Measurements from ENCODE around the gene OR52I1. TPM values are rescaled to one million over a fixed set of nuclear protein-coding genes. Genes with fewer than 3 reads are reported as not detected.
A peak's percentile ranks its signal among the peaks of the same experiment; 100 is the strongest.

The OR52I1 gene, protein sequence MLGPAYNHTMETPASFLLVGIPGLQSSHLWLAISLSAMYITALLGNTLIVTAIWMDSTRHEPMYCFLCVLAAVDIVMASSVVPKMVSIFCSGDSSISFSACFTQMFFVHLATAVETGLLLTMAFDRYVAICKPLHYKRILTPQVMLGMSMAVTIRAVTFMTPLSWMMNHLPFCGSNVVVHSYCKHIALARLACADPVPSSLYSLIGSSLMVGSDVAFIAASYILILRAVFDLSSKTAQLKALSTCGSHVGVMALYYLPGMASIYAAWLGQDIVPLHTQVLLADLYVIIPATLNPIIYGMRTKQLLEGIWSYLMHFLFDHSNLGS
- total RNA-seq (not detected), polyA plus RNA-seq (ENCODE audit: insufficient read depth, low read depth, low replicate concordance) (not detected)
- long read RNA-seq, donor 1 = 0 reads
- long read RNA-seq, donor 2 = 0 reads
- long read RNA-seq, donor 3 = 0 reads
- long read RNA-seq, donor 4 = 0 reads
- long read RNA-seq, donor 5 = 0 reads
- long read RNA-seq, donor 6 = 0 reads
- long read RNA-seq, donor 7 = 0 reads
- long read RNA-seq, donor 8 = 0 reads
- long read RNA-seq, donor 9, partial matches to known transcripts = 0 of 2 reads
- long read RNA-seq, donor 9, other reads (novel, unspliced or antisense) = 0 of 2 reads
- long read RNA-seq, donor 10 = 0 reads

DNA sequence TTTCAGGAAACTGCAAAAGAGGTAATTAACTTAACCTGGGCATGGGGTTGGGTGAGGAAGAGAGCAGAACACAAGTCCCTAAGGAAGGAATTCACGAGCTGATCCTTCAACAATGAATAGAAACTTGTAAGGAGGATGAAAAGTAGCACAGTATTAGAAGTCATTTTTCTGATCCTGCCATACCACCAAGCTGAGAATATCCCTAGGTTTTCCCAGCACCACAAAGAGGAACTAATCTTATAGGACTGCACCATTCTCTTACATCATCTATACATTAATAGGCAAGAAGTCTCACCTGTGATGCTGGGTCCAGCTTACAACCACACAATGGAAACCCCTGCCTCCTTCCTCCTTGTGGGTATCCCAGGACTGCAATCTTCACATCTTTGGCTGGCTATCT, at the start of gene OR52I1:
Gene OR52I1, plus strand, starts transcription at position 301 of the 400 bp plus-strand sequence. Its CDS starts 0 bp downstream, at position 301.
- Histone ChIP-seq H3K27ac (ENCODE audit: low read depth in 2 of 2, low read length in 2 of 2) (no peak within 1 kb of the TSS), H3K27me3 (ENCODE audit: control insufficient read depth, insufficient read depth, low read length) (no peaks in the 10 kb centered on the region), H3K36me3 (ENCODE audit: control insufficient read depth in 2 of 3, insufficient read depth in 3 of 3, low read length in 3 of 3) (peaks cover 0 to 4% (median 1%) of the 10 kb centered on the region in 3 donors), H3K9ac (ENCODE audit: low read length in 3 of 3) (no peak within 1 kb of the TSS), H3K4me1 (ENCODE audit: control insufficient read depth in 2 of 3, insufficient read depth in 2 of 3, low read depth in 1 of 3, low read length in 3 of 3) (no peaks in the 10 kb centered on the region), H3K9me3 (ENCODE audit: control insufficient read depth in 2 of 3, insufficient read depth in 1 of 3, low read length in 3 of 3) (no peaks in the 10 kb centered on the region), H3K4me3 (ENCODE audit: low read length in 3 of 3) (no peak within 1 kb of the TSS)
- TF ChIP-seq, protein P1, sequence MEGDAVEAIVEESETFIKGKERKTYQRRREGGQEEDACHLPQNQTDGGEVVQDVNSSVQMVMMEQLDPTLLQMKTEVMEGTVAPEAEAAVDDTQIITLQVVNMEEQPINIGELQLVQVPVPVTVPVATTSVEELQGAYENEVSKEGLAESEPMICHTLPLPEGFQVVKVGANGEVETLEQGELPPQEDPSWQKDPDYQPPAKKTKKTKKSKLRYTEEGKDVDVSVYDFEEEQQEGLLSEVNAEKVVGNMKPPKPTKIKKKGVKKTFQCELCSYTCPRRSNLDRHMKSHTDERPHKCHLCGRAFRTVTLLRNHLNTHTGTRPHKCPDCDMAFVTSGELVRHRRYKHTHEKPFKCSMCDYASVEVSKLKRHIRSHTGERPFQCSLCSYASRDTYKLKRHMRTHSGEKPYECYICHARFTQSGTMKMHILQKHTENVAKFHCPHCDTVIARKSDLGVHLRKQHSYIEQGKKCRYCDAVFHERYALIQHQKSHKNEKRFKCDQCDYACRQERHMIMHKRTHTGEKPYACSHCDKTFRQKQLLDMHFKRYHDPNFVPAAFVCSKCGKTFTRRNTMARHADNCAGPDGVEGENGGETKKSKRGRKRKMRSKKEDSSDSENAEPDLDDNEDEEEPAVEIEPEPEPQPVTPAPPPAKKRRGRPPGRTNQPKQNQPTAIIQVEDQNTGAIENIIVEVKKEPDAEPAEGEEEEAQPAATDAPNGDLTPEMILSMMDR (IDR thresholded peaks at IDR 0.05; ENCODE audit: borderline replicate concordance, extremely low read depth, insufficient read depth) = no peak
- intact Hi-C loops (cut with DNase I) = no loop called here
- DNase-seq (no peak), FAIRE-seq (no peak)

DNA sequence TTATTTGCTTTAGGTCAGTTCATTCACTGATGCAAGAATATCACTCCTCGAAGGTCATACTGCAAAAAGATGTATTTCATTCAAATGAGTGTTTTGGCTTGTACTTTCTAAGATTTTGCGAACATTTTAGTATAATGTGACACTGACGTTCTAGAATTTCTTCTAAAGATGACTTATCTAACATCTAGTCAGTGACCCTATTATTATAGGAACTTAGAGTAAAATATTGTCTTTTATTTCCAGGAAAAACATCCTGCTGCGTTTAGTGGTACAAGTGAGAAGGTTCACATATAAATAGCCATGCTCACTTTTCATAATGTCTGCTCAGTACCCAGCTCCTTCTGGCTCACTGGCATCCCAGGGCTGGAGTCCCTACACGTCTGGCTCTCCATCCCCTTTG, 48.9 kb upstream of the OR52I1 start, which contains the start of gene OR52M1:
Gene OR52M1, plus strand, starts transcription at position 301 of the 400 bp plus-strand sequence. Its CDS starts 0 bp downstream, at position 301.
- H3K4me1 ChIP-seq (ENCODE audit: control insufficient read depth in 2 of 3, insufficient read depth in 2 of 3, low read depth in 1 of 3, low read length in 3 of 3) = no peaks in the 10 kb centered on the region
- no peaks in the 10 kb centered on the region for H3K9me3 ChIP-seq (ENCODE audit: control insufficient read depth in 2 of 3, insufficient read depth in 1 of 3, low read length in 3 of 3)
- no peak within 1 kb of the TSS for H3K27ac ChIP-seq (ENCODE audit: low read depth in 2 of 2, low read length in 2 of 2)
- no peak within 1 kb of the TSS for H3K4me3 ChIP-seq (ENCODE audit: low read length in 3 of 3)
- H3K9ac ChIP-seq (ENCODE audit: low read length in 3 of 3) = no peak within 1 kb of the TSS
- FAIRE-seq (no peak), DNase-seq (no peak)
- H3K36me3 ChIP-seq (ENCODE audit: control insufficient read depth in 2 of 3, insufficient read depth in 3 of 3, low read length in 3 of 3) = no peaks in the 10 kb centered on the region
- TF ChIP-seq, protein P1 (IDR thresholded peaks at IDR 0.05; ENCODE audit: borderline replicate concordance, extremely low read depth, insufficient read depth) = no peak
- intact Hi-C loops (cut with DNase I) = no loop called here
- H3K27me3 ChIP-seq (ENCODE audit: control insufficient read depth, insufficient read depth, low read length) = no peaks in the 10 kb centered on the region

DNA sequence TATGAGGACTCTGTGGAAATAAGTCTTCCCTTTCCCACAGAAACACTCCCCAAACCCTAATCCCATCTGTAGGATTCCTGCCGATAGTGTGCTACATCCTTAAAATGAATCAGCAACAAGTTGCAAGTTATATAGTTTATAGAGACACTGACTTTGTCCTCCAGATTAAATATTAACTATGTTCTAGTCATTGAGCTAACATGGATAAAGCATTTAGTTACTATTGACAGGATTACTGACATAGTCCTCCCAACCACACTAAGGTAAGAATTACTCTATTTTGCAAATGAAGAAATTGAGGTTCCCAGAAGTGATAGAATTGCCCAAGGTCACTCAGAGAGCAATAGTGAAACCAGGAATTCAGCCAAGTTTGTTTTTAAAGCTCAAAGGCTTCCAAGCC, 47.0 kb upstream of the OR52I1 start:
- no peaks in the 10 kb centered on the region for H3K27me3 ChIP-seq (ENCODE audit: control insufficient read depth, insufficient read depth, low read length)
- H3K27ac ChIP-seq (ENCODE audit: low read depth in 2 of 2, low read length in 2 of 2) = no peak overlapping the region
- no peak for DNase-seq
- TF ChIP-seq, protein P1 (IDR thresholded peaks at IDR 0.05; ENCODE audit: borderline replicate concordance, extremely low read depth, insufficient read depth) = no peak
- H3K4me1 ChIP-seq (ENCODE audit: control insufficient read depth in 2 of 3, insufficient read depth in 2 of 3, low read depth in 1 of 3, low read length in 3 of 3) = no peaks in the 10 kb centered on the region
- H3K4me3 ChIP-seq (ENCODE audit: low read length in 3 of 3) = no peak overlapping the region
- H3K9ac ChIP-seq (ENCODE audit: low read length in 3 of 3) = no peak overlapping the region
- FAIRE-seq = peak; percentile 61
- no peaks in the 10 kb centered on the region for H3K36me3 ChIP-seq (ENCODE audit: control insufficient read depth in 2 of 3, insufficient read depth in 3 of 3, low read length in 3 of 3)
- intact Hi-C loops (cut with DNase I) = no loop called here
- H3K9me3 ChIP-seq (ENCODE audit: control insufficient read depth in 2 of 3, insufficient read depth in 1 of 3, low read length in 3 of 3) = no peaks in the 10 kb centered on the region
